HepG2 (cell line): ENCODE data around the gene TSEN54. TPM values are rescaled to one million over a fixed set of nuclear protein-coding genes. Genes with fewer than 3 reads are reported as not detected.

Experiments
- DPF2 ChIP-seq: sonication (generic); formaldehyde crosslinking; IDR thresholded peaks from 2 replicates; pipeline ENCODE4 v1.4.0; 2020; ENCODE audit warnings: mild to moderate bottlenecking, low read depth, missing genetic modification reagents, borderline replicate concordance
- FIP1L1 ChIP-seq: fragments of 200-400 bp; formaldehyde crosslinking; IDR thresholded peaks from 2 replicates; pipeline ENCODE4 v1.6.1; 2018; ENCODE audit warnings: low read depth, mild to moderate bottlenecking, low read length, moderate library complexity, borderline replicate concordance; ENCODE audit not compliant: insufficient read depth
- KIAA2018 ChIP-seq: sonication (generic); formaldehyde crosslinking; IDR thresholded peaks from 2 replicates; pipeline ENCODE4 v1.5.0; 2020; ENCODE audit warnings: mild to moderate bottlenecking, missing genetic modification reagents, borderline replicate concordance
- MAZ ChIP-seq, 2 experiments: sonication (generic) in 1 of 2; formaldehyde crosslinking in 1 of 2; IDR thresholded peaks; 2 replicates each; pipeline versions ENCODE4 v1.5.0 to v1.6.1; 2012 to 2020; ENCODE audit warnings: low read depth in 2 of 2, mild to moderate bottlenecking in 2 of 2, borderline replicate concordance in 1 of 2, improper control_type of control experiment in 1 of 2, low read length in 1 of 2, missing genetic modification reagents in 1 of 2, moderate library complexity in 1 of 2
- MEIS2 ChIP-seq: sonication (generic); formaldehyde crosslinking; IDR thresholded peaks from 2 replicates; pipeline ENCODE4 v1.9.0; 2021; ENCODE audit warnings: mild to moderate bottlenecking, missing genetic modification reagents
- MYPOP ChIP-seq: sonication (generic); formaldehyde crosslinking; IDR thresholded peaks from 2 replicates; pipeline ENCODE4 v1.8.1; 2023; ENCODE audit warnings: mild to moderate bottlenecking, moderate library complexity, missing genetic modification reagents
- PCBP1 ChIP-seq: fragments of 200-400 bp; formaldehyde crosslinking; IDR thresholded peaks from 2 replicates; pipeline ENCODE4 v1.6.1; 2017; ENCODE audit warnings: mild to moderate bottlenecking, low read depth, low read length, borderline replicate concordance
- ZFP36L1 ChIP-seq: sonication (generic); formaldehyde crosslinking; IDR thresholded peaks from 2 replicates; pipeline ENCODE4 v1.8.0; 2022; ENCODE audit warnings: mild to moderate bottlenecking, missing genetic modification reagents, moderate library complexity
- ZFP37 ChIP-seq: sonication (generic); formaldehyde crosslinking; IDR thresholded peaks from 2 replicates; pipeline ENCODE4 v1.4.0; 2020; ENCODE audit warnings: missing genetic modification reagents, borderline replicate concordance
- ZFP62 ChIP-seq: sonication (generic); formaldehyde crosslinking; IDR thresholded peaks from 2 replicates; pipeline ENCODE4 v1.4.0; 2020; ENCODE audit warnings: missing genetic modification reagents
- ZNF207 ChIP-seq: fragments of 450-650 bp; IDR thresholded peaks from 2 replicates; pipeline ENCODE4 v1.6.1; 2016; ENCODE audit warnings: antibody characterized with exemption, borderline replicate concordance
- polyA plus RNA-seq, 8 experiments: library from polyadenylated mRNA; depleted of rRNA in 3 of 8; stranded (reverse) in 7 of 8; unstranded in 1 of 8; fragments of >200 nt; fragmentation: Illumina TruSeq in 4 of 8; extraction: Trizol in 4 of 8; gene quantifications; 2 replicates each; pipeline versions ENCODE4 v1.2.1 to v1.2.3, GENCODE V29; 2011 to 2016; ENCODE audit warnings: low read depth in 4 of 8, missing spikeins in 1 of 8, mixed read lengths in 1 of 8; ENCODE audit not compliant: insufficient read depth in 1 of 8
- total RNA-seq, 5 experiments: library from RNA; depleted of rRNA; stranded (reverse); fragments of >200 nt; fragmentation: Illumina TruSeq; extraction: Trizol; gene quantifications; 2 replicates each; pipeline ENCODE4 v1.2.3, GENCODE V29; 2016; ENCODE audit warnings: low read depth in 1 of 5
- TF ChIP-seq, protein P1 (sequence below): sonication (generic); formaldehyde crosslinking; IDR thresholded peaks from 2 replicates; pipeline ENCODE4 v1.5.0; 2020; ENCODE audit warnings: mild to moderate bottlenecking, low read depth, missing genetic modification reagents, borderline replicate concordance
- TF ChIP-seq, protein P2 (sequence below): sonication (generic); formaldehyde crosslinking; IDR thresholded peaks from 2 replicates; pipeline ENCODE4 v1.4.0; 2020; ENCODE audit warnings: missing genetic modification reagents

TSEN54 gene
- total and polyA plus RNA-seq, 2 of the 13 experiments (the other 11 are each of a cell fraction or from before 2014, with no cell fraction given): 62.9 to 63.3 TPM

DNA sequence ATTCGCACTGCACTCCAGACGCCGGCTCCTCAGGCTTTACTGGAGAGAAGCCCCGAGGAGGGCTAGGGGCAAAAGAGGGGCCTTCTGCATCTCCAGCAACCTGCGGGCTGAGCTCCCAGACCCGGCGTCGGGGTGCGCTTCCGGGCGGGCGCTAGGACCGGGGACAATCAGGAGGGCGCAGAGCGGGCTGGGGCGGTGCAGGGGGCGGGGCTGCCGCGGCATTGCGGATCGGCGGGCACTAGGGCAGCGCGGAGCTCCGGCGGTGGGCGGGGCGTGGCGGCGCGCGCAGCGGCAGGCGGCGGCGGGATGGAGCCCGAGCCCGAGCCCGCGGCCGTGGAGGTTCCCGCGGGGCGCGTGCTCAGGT lies at the start of gene TSEN54 (continued):
- no peak for TF ChIP-seq KIAA2018 (CRISPR knock-in tag)
- no peak for TF ChIP-seq DPF2 (CRISPR knock-in tag)
- peak; percentile 61; the same call in 1 of the 2 replicates for TF ChIP-seq MAZ (IDR thresholded peaks at IDR 0.05; ENCODE audit: borderline replicate concordance, low read depth, low read length)
- peak; percentile 94 for TF ChIP-seq MAZ (CRISPR knock-in tag; IDR thresholded peaks at IDR 0.05; ENCODE audit: low read depth)
- TF ChIP-seq ZNF207: no peak
- no peak for TF ChIP-seq ZFP37 (CRISPR knock-in tag)
- no peak for TF ChIP-seq PCBP1
- TF ChIP-seq, protein P1, sequence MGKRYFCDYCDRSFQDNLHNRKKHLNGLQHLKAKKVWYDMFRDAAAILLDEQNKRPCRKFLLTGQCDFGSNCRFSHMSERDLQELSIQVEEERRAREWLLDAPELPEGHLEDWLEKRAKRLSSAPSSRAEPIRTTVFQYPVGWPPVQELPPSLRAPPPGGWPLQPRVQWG (CRISPR knock-in tag): no peak
- TF ChIP-seq ZFP36L1: no peak; the same call in 1 of the 2 replicates
- peak; percentile 78; the same call in 1 of the 2 replicates for TF ChIP-seq MYPOP
- no peak for TF ChIP-seq ZFP62 (CRISPR knock-in tag)
- no peak for TF ChIP-seq FIP1L1
- TF ChIP-seq, protein P2, sequence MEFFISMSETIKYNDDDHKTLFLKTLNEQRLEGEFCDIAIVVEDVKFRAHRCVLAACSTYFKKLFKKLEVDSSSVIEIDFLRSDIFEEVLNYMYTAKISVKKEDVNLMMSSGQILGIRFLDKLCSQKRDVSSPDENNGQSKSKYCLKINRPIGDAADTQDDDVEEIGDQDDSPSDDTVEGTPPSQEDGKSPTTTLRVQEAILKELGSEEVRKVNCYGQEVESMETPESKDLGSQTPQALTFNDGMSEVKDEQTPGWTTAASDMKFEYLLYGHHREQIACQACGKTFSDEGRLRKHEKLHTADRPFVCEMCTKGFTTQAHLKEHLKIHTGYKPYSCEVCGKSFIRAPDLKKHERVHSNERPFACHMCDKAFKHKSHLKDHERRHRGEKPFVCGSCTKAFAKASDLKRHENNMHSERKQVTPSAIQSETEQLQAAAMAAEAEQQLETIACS (CRISPR knock-in tag): no peak; the same call in 1 of the 2 replicates
- TF ChIP-seq MEIS2 (CRISPR knock-in tag): peak; percentile 75
